Measurements from ENCODE around the gene FSTL4.

The FSTL4 gene

GRCh38 chr5:133361922-133362321 is 250.4 kb downstream of the FSTL4 start:
- DNase-seq: no peak

- DNase-seq: no peak
Observed at GRCh38 chr5:133360693-133361472, 251.5 kb downstream of the FSTL4 start.

GRCh38 chr5:133359861-133360260 is 252.5 kb downstream of the FSTL4 start:
- no peak for DNase-seq

- no peak for DNase-seq
Observed at GRCh38 chr5:133358271-133358670, 254.1 kb downstream of the FSTL4 start.

- DNase-seq: no peak
Observed at GRCh38 chr5:133357758-133358157, 254.6 kb downstream of the FSTL4 start.

GRCh38 chr5:133356984-133357421 is 255.3 kb downstream of the FSTL4 start:
- no peak for DNase-seq

- no peak for DNase-seq
Observed at GRCh38 chr5:133356396-133356983, 255.9 kb downstream of the FSTL4 start.

- DNase-seq: no peak
Observed at GRCh38 chr5:133354323-133355185, 257.8 kb downstream of the FSTL4 start.

GRCh38 chr5:133353741-133354140 is 258.6 kb downstream of the FSTL4 start:
- DNase-seq: no peak

- DNase-seq: no peak
Observed at GRCh38 chr5:133348406-133348805, 263.9 kb downstream of the FSTL4 start.

GRCh38 chr5:133347039-133347438 is 265.3 kb downstream of the FSTL4 start:
- peak; percentile 14 for DNase-seq

- DNase-seq: no peak
Observed at GRCh38 chr5:133344266-133344665, 268.1 kb downstream of the FSTL4 start.

- no peak for DNase-seq
Observed at GRCh38 chr5:133343196-133343595, 269.1 kb downstream of the FSTL4 start.

- no peak for DNase-seq
Observed at GRCh38 chr5:133341915-133342710, 270.2 kb downstream of the FSTL4 start.

GRCh38 chr5:133341296-133341695 is 271.0 kb downstream of the FSTL4 start:
- no peak for DNase-seq

GRCh38 chr5:133340822-133341221 is 271.5 kb downstream of the FSTL4 start:
- DNase-seq: no peak

GRCh38 chr5:133340002-133340755 is 272.2 kb downstream of the FSTL4 start:
- DNase-seq: no peak

GRCh38 chr5:133338504-133339355 is 273.6 kb downstream of the FSTL4 start:
- no peak for DNase-seq

GRCh38 chr5:133337795-133338445 is 274.4 kb downstream of the FSTL4 start:
- DNase-seq: no peak

GRCh38 chr5:133336969-133337410 is 275.4 kb downstream of the FSTL4 start:
- DNase-seq: no peak

All from activated CD4-positive, alpha-beta T cell treated with anti-CD3 and anti-CD28 coated beads, Interleukin-2, Interleukin-6, amounts not matched to agents 100 ng/mL and 50 ng/mL, durations not matched to agents 16 hours and 8 hours (primary cell).